T-helper 2 cell treated with Interferon-gamma antibody and Interleukin-4, amounts not matched to agents 100 ng/mL and 5 ng/mL, for 36 hours (primary cell): Measurements from ENCODE around the gene LONP2. TPM values are rescaled to one million over a fixed set of nuclear protein-coding genes. Genes with fewer than 3 reads are reported as not detected.

Experiments used
- intact Hi-C: fragments of 100-400 bp; cut with micrococcal nuclease; formaldehyde crosslinking; loops from one replicate; pipeline ENCODE4 v1.15.1; 2023
- total RNA-seq: library from RNA; stranded (reverse); gene quantifications from 2 replicates; pipeline ENCODE4 v1.2.3, GENCODE V29; 2022

LONP2 gene
- total RNA-seq, 1 donor from 2014 or later, result 53.4 TPM

DNA sequence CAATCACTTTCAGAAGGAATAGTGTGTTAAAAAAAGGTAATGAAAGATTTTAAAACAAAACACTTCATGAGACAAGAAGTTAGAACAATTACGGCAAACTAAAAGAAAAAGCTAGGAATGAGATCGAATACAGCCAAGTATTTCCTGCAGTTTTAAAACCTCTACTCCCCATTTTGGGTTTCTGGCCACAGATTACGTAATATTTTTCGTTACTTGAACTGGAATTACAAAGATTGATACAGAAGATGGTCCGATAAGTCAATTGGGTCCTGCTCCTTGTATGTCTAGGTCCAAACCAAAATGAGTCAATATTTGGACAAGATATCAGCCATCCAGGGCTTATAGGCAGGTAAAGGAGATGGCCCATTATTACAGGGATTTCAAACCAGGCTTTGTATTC, 88.9 kb downstream of the LONP2 start:
- intact Hi-C loops, result no loop called here

DNA sequence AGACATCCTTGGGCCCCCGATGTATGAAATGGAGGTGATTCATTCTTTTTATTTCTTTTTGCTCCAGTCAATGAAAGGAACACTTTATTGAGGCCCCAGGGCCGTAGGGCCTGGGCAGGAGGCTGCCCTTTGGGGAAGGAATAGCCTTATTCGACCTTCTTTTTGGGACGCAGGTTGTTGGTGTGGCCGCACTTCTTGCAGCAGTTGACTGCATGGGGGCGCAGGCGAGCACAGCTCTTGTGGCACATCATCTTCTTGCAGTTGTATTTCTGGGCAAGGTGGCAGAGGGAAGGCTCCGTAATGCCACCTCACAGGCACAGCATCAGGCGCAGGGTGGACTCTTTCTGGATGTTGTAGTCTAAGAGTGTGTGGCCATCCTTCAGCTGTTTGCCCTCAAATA, 90.2 kb downstream of the LONP2 start:
- intact Hi-C loops, result no loop called here

DNA sequence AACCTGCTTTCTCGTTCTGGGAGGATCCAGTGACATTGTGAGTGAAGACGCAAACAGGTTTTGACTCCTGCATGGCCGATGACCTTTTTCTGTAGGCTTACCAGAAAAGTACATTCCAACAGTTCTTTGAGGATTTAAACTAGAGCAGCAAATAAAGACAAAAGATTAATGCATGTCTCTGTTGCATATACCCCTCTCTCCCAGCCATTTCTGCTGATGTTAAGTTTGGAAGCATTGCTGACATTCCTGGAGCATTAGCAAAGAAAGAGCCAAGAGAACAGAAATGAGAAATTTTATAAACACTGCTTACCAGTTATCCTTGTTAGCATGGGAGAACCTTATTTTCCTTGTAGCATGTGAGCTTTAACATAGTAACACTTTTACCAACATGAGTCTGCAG, 91.9 kb downstream of the LONP2 start:
- intact Hi-C loops, result no loop called here

DNA sequence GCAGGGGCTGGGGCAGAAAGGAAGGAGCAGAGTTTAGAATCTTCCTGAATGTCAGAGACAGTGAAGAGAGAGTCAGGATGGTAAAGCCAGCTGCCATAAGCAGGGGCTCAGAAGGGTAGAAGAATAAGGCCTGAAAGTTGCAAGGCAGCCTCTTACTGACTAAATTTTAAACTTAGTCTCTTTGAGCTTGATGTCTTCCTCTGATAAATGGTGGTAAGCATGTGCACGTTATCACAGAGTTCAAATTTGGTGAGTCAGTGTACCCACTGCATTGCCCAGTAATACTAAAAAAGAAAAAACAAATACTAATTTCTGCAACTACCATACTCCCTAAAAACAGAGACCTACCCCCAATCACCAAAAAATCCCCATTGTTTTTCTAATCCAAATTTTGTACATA, 96.0 kb downstream of the LONP2 start:
- intact Hi-C loops, result no loop called here

DNA sequence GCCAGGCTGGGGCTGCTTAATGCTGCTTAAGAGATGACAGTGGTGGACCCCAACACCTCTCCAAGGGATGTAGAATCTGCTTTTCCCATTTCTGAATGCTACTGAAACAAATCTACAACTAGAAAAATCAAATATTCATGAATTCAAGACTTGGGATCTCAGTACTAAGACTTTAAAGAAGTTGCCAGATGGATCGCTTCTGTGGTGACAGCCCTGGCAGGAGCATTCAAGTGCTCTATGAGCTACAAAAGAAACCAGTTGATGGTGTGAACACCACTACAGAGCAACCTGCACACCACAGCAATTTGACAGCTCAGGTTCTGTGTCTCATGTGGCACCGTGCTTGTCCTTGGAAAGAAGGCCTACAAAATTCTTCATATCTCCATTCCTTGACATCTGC, 98.5 kb downstream of the LONP2 start:
- intact Hi-C loops, result no loop called here

DNA sequence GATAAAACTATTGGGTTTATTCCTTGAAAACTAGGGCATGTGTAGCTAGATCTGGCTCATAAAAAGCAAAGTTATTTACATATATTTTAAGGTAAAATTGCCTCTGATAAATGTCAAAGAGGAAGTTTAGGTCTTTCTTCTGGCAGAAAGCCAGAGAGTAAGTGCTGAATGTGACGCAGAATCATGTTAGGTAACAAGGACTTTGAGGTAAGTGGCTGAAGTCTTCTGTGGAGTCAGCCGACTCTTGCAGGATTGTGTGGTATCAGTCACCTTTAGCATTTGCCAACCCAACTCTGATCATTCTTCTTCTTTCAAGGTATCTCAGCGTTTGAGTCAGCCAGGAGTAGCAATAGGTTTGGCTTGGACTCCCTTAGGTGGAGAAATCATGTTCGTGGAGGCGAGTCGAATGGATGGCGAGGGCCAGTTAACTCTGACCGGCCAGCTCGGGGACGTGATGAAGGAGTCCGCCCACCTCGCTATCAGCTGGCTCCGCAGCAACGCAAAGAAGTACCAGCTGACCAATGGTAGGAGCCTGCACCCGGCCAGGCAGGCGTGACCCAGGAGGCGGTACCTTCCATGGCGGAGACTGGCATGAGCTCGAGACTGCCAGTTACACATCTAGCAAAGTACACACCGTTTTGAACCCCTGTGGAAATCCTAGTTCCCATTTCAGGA, 103.2 kb downstream of the LONP2 start:
- intact Hi-C loops, result no loop called here

DNA sequence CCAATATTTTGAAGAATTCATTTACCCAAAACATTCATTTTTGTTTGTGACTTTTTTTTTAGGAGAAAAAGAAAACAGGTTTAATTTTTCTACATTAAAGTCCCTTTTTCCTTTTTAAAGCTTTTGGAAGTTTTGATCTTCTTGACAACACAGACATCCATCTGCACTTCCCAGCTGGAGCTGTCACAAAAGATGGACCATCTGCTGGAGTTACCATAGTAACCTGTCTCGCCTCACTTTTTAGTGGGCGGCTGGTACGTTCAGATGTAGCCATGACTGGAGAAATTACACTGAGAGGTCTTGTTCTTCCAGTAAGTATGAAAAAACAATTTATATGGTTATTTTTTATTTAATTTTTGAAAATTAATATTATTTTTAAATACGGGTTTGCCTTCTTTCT, 103.9 kb downstream of the LONP2 start:
- intact Hi-C loops, result no loop called here

DNA sequence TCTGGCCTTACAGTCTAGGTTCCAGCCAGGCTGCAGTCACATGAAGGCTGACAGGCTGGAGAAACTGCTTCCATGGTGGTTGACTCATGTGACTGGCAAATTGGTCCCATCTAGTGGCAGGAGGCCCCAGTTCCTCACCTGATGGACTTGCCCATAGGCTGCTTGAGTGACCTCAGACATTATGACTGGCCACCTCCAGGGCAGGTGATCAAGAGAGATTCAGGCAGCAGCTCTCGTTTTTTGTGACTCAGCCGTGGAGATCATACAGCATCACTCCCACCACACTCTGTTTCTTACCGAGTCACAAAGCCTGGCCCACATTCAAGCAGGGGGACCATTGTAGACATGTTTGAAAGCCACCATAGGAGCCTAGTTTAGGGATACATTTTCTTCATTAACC, 106.6 kb downstream of the LONP2 start:
- intact Hi-C loops, result loop anchor here (5.0 kb wide), 1 partner anchor 192 kb away; no protein-coding TSS in a partner anchor

DNA sequence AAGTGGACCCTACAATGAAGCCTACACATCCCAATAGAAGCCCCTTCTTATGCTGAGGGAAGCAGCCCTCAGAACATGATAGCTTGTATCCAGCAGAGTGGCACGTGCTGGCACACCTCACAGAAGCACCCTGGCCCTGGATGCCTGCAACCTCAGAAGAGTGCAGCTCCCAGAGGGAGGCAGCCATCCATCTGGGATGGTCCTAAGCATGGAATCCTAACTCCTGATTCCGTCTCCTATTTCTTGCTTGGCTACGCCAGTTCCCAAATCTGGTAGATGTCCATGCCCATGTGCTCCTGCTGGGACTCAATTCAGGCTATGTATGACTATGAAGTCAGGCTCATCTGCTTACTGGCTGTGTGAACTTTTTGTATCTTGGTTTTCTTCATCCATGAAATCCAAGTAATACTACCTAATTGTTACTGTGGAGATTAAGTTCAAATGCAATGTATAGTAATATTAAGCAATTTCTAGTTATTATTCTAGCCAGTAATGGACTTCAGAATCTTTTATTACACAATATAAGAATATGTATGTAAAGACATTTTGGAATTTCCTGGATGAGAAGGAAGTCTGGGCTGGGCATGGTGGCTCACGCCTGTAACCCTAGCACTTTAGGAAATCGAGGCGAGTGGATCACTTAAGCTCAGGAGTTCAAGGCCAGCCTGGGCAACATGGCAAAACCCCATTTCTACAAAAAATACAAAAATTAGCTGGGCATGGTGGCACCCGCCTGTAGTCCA, 108.7 kb downstream of the LONP2 start:
- intact Hi-C loops, result loop anchor here (1.0 to 5.0 kb wide), 5 partner anchors 12 to 277 kb away; partner anchors contain the start of gene SIAH1

DNA sequence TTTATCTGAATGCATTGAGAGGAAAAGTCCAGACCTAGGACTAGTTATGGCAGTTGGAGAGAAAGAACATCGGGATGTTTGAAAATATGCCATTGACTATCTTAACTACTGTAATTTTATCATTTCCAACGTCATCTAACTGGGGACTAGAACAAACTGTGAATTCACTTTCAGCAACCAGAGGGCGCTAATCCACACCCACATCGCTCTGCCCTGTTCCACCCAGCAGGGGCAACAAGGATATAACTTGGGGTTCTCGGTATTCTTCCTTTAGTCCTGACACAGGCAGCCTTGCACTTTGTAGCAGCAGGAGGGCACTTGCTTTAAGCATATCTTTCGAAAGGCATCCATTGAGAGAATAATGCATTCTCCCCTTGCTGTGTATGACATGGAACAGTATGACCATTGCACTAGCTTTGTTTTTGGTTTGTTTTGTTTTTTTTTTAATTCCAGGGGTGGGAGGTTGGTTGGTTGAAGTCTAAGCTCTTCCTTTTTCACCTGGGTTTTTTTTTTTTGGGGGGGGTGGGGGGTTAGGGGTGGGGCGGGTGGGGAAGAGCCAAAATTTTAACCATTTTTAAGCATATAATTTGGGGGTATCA, 109.6 kb downstream of the LONP2 start:
- intact Hi-C loops, result loop anchor here (1.0 to 5.0 kb wide), 5 partner anchors 12 to 277 kb away; partner anchors contain the start of gene SIAH1

DNA sequence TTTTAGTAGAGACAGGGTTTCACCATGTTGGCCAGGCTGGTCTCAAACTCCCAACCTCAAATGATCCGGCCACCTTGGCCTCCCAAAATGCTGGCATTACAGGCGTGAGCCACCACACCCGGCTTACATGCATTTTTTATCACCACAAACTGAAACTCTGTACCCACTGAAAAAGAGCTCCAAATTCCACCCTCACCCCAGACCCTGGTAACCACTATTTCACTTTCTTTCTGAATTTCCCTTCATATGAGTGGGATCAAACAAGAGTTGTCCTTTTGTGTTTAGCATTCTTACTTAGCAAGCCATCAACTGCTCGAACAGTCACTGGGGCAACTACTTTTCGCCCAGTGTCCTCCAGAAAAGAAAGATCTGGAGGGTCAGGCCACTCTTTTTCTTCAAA, 110.3 kb downstream of the LONP2 start:
- intact Hi-C loops, result loop anchor here (5.0 kb wide), 1 partner anchor 188 kb away; no protein-coding TSS in a partner anchor

DNA sequence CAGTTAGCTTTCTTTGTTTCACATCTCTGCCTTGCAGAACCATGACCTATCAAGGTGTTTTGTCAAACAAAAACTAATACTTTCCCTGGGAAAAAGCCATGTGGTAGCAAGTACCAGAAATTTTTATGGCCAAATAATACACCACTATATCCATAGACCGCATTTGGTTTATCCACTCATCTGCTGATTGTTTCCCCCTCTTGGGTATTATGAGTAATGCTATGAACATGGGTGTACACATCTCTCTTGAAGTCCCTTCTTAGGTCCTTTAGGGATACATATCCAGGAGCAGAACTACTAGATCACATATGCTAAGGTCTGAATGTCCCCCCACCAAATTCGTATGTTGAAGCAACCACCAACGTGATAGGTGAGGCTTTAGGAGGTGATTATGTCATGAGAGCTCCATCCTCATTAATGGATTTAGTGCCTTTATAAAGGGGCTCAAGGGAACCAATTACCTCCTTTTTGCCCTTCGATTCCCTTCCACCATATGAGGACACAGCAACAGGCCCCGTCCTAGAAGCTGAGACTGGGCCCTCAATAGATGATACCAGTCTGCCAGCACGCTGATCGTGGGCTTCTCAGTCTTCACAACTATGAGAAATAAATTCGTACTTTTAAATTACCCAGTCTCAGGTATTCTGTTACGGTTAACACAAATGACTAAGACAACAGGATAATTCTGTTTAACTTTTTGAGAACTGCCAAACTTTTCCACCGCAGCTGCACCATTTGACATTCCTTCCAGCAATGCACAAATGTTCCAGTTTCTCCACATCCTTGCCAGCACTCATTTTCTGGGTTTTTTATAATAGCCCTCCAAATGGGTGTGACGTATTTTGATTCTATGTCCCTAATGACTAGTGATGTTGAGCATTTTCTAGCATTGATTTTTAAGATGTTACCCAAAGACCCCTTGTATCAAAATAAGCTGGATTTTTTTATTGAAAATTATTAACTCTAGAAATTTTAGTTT, 111.1 kb downstream of the LONP2 start:
- intact Hi-C loops, result loop anchor here (5.0 kb wide), 1 partner anchor 187 kb away; no protein-coding TSS in a partner anchor

DNA sequence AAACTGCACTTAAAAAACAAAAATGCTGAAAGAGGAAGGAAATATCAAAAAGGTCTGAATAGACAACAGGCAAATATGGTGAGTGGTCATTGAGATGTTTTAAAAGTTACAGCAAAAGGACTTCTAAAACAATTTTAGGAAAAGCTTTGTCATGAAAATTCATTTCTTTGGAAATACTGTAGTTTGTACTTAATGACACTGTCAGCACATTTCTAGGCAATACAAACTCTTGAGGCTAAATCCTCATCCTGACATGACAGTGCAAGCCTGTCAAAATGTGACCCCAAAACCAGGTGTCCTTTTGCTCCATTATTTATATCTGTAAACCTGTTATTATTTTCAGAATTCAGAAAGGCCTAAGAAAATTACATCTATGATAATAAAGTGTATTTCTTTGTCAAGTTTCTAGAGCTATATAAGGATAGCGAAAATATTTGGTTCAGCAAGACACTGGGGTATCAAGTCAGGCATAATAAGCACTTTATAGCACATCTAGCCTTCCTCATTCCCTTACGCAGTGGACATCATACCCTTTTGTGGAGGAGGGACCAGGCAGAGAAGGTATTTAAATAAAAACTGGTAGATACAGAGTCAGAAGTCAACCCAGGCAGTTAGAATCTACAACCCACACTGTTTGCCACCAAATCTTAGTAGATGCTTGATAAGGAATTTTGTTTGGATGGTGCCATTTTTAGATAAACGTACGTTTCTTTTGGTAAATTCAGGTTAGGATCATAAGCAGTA, 112.7 kb downstream of the LONP2 start:
- intact Hi-C loops, result no loop called here

DNA sequence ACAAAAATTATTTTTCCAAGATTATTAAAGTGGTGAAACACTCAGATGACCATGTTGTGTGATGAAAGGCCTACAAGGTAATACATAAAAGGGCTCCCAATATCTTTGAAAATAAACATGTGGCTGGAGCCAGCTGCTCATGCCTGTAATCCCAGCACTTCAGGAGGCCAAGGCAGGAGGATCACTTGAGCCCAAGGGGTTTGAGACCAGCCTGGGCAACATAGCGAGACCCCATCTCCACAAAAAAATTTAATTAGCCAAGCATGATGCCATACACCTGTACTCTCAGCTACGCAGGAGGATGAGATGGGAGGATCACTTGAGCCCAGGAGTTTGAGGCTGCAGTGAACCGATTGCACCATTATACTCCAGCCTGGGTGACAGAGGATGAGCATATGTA, 114.3 kb downstream of the LONP2 start:
- intact Hi-C loops, result no loop called here

DNA sequence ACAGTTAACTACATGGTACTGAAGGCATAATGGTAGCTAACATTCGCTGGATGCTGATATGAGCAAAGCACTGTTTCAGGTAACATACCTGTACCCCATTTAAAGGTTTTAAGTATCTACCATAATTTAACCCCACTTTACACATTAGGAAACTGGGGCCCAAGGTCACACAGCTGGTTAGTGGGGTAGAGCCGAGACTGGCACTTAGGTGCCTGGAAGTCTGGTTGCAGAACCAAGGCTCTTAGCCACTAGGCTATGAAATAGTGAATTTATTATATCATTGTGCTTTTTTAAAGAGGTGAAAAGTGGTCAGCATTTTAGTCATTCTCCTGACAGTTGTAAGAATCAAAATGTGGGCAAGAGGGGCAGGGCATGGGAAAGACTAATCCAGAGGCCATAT, 115.9 kb downstream of the LONP2 start:
- intact Hi-C loops, result no loop called here

DNA sequence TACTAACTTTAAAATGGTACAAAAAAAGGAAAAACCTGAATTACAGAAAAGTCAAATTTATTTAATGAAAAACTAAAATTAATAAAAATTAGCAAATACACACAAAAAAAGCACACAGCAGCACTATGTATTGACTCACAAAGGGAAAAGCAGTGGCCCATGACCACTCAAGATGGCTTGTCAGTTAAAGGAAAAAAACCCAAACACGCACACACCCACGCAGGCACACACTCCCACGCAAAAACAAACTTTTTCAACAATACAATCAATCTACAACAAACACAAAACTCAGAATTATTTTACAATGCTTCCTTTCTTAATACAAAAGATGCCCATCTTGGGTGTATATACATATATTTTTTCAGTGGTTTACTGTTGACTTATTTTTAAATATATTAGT, 116.9 kb downstream of the LONP2 start:
- intact Hi-C loops, result no loop called here

DNA sequence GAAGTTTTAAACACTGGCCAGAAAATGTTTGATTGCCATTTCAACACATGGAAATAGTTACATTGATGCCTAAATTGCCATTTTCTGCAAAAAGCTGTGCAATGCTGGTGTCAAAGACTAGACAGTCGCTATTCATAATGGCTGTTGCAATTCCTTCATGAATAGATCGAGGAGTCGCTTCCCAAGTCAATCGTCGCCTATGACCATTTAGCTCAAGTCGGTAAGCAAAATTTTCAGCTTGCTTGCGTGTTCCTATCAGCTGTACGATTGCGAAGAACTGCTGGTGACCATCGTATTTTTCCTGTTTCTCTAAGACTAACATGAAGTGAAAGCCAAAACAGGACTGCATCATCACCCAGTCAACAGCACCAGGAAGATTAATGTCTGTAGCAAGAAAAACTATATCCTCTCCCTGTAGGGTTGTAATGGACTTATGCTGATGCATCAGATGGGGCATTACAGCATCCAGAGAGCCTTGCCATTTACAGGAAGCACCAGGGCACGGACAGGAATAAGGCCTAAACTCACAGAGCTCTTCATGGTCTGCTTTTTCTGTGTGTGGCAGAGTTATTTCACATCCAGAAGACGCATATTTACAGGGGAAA, 117.5 kb downstream of the LONP2 start:
- intact Hi-C loops, result no loop called here

DNA sequence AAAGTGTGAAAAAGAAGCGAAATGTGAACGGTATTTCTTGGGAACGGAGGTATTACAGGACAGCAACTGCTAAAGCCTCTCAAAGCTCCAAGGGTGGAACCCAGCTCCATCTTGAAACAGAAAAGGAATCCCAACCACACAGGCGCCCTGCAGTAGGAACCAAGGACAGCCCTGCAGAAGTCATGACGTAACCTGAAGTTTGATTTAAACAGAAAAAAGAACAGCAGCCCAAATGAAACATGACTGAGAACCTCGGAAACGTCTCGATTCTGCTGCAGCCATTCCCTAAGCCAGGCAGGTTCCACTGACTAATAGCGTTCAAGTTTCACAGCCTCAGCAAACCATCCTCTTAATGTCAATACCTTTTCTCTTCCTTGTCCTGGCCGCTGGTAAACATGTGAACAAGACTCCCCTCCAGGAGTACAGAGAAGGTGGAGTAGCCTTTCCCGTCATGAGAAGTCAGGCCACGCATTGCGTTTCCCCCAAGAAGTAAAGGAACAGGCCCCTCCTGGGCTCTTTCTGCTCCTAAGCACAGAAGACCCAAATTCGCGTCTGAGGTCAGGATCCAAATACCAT, 121.0 kb downstream of the LONP2 start:
- intact Hi-C loops, result loop anchor here (1.0 to 5.0 kb wide), 3 partner anchors 12 to 192 kb away; partner anchors contain the start of gene LONP2

DNA sequence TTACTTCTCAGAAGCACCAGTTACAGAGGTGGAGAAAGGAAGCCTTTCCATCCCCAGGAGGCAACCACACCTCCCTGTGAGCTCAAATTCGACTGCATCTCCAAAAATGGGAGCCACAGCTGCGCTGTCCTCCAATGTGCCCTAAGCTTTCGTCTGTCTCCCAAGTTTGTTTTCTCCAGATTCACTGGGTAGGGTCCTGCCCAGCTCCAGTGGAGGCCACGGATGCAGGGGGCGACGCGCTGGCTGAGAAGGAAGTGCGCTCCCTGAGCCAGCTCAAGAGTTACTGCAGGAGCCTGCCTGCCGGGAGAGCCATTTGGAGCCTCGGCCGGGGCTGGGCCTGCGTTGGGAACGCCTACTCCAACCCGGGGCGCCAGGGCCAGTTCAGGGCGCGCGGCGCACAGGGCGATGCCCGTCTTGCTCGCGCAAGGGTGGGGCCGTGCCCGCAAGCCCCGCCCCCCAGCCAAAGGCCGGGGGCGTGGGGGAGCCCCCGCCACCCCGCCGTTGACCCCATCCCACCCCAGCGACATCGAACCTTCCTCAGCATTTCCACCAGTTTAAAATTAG, 121.6 kb downstream of the LONP2 start:
- intact Hi-C loops, result loop anchor here (1.0 to 5.0 kb wide), 6 partner anchors 12 to 258 kb away; partner anchors contain the start of gene LONP2
